NOMO-1 treated with dmso at 0.1 percent for 144 hours (cell line): ENCODE results near the gene KRTAP5-5.
A peak's percentile ranks its signal among the peaks of the same experiment; 100 is the strongest.
"Not testable (repeated sequence)": the region's sequence is repeated elsewhere in the genome, so short reads cannot be mapped to it uniquely, and the experiment has no call there.

Experiments used
- DNase-seq: peaks from one replicate; lab custom pipeline; 2025; ENCODE audit not compliant: unreplicated experiment; lab: John Stamatoyannopoulos, UW

KRTAP5-5 gene

GRCh38 chr11:1607156-1607845 lies 22.3 kb upstream of the KRTAP5-5 start:
- DNase-seq, result not testable (repeated sequence)

- not testable (repeated sequence) for DNase-seq
These were observed 21.7 kb upstream of the KRTAP5-5 start for GRCh38 chr11:1607901-1608300.

- DNase-seq, result no peak
These were observed 21.2 kb upstream of the KRTAP5-5 start, which contains the start of gene KRTAP5-3 for GRCh38 chr11:1608363-1608762. Gene KRTAP5-3 (minus strand): TSS chr11:1608463. CDS start chr11:1608385, 78 bp downstream.

GRCh38 chr11:1618231-1618630 lies 11.3 kb upstream of the KRTAP5-5 start:
- DNase-seq, result no peak

DNA sequence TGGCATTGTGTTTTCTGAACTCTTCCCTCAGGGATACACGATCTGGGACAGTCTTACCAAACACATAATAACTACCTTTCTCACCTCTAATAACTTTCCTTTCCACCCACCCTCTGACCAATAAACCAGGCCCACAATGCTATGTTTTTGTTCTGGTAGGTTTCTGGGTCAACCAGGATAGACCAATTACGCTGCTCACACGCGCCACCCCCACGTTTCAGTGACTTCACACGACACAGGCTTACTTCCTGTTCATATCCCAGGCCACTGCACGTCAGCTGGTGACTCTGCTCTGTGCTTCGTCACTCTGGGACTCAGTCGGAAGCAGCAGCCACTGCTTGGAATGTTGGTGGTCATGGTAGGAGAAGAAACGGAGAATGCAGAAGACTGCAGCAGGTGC lies 10.1 kb upstream of the KRTAP5-5 start:
- DNase-seq, result no peak

DNA sequence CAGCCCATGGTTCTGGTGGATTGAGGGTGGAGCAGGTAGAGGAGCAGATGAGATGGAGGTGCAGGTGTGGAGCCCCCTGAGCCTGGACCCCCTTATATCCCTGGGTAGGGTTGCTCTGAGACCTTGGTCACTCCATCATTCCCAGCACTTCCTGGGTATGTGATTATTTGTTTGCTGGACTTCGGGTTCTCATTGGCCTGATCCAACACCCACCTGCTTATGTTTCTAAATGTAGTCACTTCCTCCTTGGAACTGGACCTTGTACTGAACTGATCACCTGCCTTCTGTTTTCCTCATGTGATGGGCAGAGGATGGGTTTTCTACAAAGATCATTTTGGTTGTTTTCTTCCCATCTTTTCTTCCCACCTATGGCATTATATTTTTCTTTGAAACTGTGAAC lies 7.5 kb upstream of the KRTAP5-5 start, which contains the start of gene KRTAP5-4:
TSS of gene KRTAP5-4 (minus strand) at position 53 of the 400 bp plus-strand sequence. CDS start at position 8, 45 bp downstream.
- no peak for DNase-seq

GRCh38 chr11:1623716-1624115 lies 5.9 kb upstream of the KRTAP5-5 start:
- no peak for DNase-seq

DNA sequence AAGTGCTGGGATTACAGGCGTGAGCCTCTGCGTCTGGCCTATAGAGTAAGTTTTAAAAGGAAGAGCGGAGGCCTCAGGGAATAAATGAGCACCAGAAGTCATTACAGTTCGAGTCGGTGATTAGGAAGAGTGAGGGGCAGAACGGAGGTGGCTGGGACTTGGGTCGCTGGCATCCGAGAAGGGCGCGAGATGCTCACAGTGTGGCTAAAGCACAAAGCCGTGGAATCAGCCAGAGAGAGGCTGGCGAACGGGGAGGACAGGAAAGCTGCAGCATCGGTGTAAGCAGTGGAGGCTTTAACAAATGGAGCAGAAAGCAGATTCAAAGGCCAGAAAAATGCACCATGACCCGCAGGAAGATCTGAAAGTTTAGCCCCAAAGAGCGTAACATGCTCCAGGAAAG lies 5.0 kb upstream of the KRTAP5-5 start:
- no peak for DNase-seq

- DNase-seq, result no peak
These were observed 4.0 kb upstream of the KRTAP5-5 start for GRCh38 chr11:1625541-1625940.

DNA sequence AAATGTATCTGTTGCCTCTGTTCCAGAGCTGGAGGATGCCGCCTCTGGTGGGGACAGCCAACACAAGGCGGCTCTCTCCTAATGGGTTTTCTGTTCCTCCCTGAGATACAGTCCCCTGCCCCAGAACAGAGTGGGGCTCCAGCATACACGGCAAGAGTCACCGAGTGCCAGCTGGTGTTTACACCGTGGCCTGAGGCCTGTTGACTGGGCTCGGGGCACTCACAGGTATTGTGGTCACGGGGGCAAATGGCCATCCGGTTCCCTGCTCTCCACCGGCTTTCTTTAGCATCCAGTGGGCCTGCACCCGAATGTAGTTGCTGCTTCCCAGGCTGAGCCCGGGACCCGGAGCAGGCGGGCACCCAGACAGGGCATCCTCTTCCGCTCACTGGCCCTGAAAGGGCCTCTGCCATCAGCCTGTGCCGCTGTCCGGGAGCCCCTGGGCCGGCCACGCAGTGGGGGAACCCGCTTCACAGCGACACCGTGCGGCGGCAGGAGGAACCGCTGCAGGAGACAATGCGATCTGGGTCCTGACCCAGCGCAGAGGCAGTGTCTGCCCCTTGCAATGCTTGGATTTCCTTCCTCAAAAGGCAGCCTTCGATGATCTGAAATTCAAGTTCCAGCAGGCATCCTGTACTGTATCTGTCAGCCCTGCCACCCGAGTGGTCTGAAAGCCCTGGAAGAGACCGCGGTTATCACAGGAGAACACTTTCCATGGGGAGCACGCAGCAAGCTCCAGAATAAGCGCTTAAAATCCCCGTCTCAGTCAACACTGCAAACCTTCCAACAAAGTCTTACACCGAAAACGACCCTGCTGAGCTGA lies 859 bp upstream of the KRTAP5-5 start:
- peak; percentile 38 for DNase-seq

DNA sequence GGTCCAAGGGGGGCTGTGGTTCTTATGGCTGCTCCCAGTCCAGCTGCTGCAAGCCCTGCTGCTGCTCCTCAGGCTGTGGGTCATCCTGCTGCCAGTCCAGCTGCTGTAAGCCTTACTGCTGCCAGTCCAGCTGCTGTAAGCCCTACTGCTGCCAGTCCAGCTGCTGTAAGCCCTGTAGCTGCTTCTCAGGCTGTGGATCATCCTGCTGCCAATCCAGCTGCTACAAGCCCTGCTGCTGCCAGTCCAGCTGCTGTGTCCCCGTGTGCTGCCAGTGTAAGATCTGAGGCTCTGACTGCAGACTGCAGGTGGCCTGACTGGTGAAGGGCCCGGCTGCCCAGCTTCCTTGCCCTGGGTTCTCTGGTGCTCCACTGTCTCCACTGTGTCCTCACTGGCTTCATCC lies 696 bp downstream of the KRTAP5-5 start:
- DNase-seq, result no peak

DNA sequence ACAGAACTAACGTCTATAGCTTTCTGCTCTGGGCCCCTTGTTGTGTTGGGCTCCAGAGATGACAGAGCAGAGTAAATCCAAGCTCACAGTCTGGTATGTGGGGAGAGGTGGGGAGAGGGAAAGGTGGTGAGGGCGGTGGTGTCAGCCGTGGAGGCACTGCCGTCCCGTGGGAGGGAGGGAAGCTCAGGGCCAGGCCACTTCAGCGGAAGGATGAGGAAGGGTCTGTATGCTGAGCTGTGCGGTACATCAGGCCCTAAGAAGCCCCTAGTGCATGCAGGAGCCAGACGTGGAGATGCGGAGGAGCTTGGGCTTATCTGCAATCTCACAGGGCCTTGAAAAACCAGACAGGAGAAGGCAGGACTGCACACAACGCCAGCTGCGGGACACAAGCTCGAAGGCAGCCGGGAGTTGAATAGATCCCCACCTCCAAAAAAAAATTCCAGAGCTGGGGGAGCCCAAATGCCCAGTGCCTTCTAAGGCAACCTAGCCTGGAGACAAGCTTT lies 1.5 kb downstream of the KRTAP5-5 start:
- DNase-seq, result no peak

- no peak for DNase-seq
These were observed 2.6 kb downstream of the KRTAP5-5 start for GRCh38 chr11:1632053-1632714.

- no peak for DNase-seq
These were observed 4.3 kb downstream of the KRTAP5-5 start for GRCh38 chr11:1633864-1634263.

GRCh38 chr11:1636291-1636950 lies 6.8 kb downstream of the KRTAP5-5 start:
- DNase-seq, result no peak

GRCh38 chr11:1637628-1638027 lies 8.1 kb downstream of the KRTAP5-5 start:
- no peak for DNase-seq

DNA sequence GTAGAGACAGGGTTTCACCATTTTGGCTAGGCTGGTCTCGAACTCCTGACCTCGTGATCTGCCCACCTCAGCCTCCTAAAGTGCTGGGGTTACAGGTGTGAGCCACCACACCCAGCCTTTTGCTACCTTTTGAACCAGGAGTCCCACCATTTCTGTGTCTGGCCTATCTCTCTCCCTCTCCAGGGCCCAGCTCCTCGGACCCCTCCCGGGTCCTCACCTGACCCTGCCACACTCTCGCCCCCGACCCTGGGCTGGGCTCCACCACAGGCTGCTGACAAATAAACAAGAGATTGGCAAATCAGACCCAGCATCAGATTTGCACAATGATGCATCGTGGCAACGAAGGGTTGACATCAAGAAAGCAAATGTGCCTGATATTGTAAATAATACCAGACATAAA lies 8.8 kb downstream of the KRTAP5-5 start:
- DNase-seq, result no peak

GRCh38 chr11:1639102-1639620 lies 9.6 kb downstream of the KRTAP5-5 start:
- DNase-seq, result no peak

DNA sequence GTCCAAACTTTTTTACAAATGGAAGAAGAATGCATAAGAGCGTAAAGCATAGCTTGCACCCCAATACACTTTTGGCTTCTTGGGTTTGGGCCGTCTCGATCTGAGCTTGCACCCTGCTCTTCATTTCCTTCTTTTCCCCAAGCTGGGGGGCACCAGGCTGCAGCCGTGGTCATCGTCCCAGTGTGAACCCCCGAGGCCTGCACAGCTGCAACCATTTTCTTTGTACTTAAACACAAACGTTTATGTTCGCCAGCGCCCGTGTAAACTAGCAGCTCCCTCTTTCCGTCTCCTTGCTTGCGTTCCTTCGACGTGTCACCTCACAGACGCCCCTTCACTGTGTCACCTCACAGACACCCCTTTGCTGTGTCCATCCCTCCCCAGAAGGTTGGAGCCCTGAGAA lies 10.1 kb downstream of the KRTAP5-5 start:
- no peak for DNase-seq

DNA sequence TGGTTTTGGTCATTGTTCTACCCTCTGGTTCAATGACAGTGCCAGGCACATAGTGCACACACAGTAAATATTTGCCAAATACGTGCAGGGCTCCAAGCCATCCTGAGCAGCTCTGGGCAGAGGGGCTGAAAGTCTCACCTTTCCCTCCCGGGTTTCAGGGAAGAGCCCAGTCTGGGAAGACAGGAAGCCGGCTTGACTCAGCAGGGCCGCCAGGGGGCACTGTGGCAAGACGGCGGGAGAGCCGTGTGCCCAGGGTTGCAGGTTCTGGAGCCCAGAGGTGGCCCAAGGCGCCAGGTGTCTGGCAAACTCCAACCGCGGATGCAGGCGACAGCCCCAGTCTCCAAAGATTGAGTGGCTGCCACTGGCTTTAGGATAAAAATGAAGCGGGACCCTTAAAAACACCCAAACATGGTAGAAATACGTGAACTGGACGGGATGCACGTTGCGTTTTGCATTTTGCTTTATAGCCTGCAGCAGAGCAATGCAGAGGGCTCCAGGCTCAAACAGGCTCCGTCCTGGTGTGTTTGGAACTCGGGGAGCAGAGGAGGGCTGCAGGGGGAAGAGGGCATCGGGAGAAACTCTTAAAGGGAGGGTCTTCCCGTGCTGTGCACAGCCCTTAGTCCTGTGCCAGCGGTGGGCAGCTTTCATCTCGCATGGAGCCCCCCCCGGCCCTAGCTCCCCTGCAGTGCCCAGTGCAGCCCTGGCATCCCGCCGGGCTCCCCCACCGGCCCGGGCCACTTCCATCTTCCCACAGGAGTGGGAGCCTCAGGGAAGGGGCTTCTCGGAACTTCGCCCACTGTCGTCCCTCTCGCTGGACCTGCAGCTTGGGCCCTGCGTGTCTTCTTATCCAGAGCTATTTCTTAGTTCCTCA lies 10.7 kb downstream of the KRTAP5-5 start:
- DNase-seq, result no peak
